H1 (cell line): ENCODE measurements around the gene EWSR1. TPM values are rescaled to one million over a fixed set of nuclear protein-coding genes. Genes with fewer than 3 reads are reported as not detected.

Experiments used
- CTCF ChIA-PET: fragments of 300-600 bp; sonication (Branson Sonifier 250); formaldehyde crosslinking; loops from one replicate; lab custom pipeline; 2021; ENCODE audit not compliant: partially characterized antibody; lab: Charles Lee
- POLR2A ChIA-PET: fragments of 300-600 bp; sonication (Branson Sonifier 250); formaldehyde crosslinking; loops from one replicate; lab custom pipeline; 2021; ENCODE audit warnings: inconsistent platforms; ENCODE audit not compliant: partially characterized antibody; lab: Charles Lee
- DNase-seq, 2 experiments: peaks; one replicate each; pipeline versions ENCODE4 v3.0.0 to v3.0.0-alpha.2; 2010 to 2022; ENCODE audit warnings: low spot score in 2 of 2, low read depth in 1 of 2, mixed read lengths in 1 of 2
- FAIRE-seq: peaks from 2 replicates; lab custom pipeline; 2011; peaks lifted over from hg19 to GRCh38; lab: Jason Lieb, UNC
- H2AFZ ChIP-seq: 2 replicates; pipeline ENCODE4 v1.8.1; 2012; ENCODE audit warnings: low read length, inconsistent platforms
- H2AK5ac ChIP-seq: 2 replicates; pipeline ENCODE4 v1.6.1; 2013; ENCODE audit warnings: low read depth, low read length
- H2BK120ac ChIP-seq: replicated peaks from 2 replicates; pipeline ENCODE3; 2013; ENCODE audit warnings: low read depth, low read length, inconsistent platforms
- H2BK12ac ChIP-seq: 2 replicates; pipeline ENCODE4 v1.6.1; 2013; ENCODE audit warnings: low read depth, low read length
- H2BK15ac ChIP-seq: 2 replicates; pipeline ENCODE4 v1.6.1; 2013; ENCODE audit warnings: low read length
- H2BK20ac ChIP-seq: 2 replicates; pipeline ENCODE4 v1.6.1; 2013; ENCODE audit warnings: low read length
- H2BK5ac ChIP-seq: 2 replicates; pipeline ENCODE4 v1.6.1; 2013; ENCODE audit warnings: low read depth, low read length
- H3K14ac ChIP-seq: 2 replicates; pipeline ENCODE4 v1.6.1; 2013; ENCODE audit warnings: inconsistent platforms; ENCODE audit not compliant: insufficient read length
- H3K18ac ChIP-seq: 2 replicates; pipeline ENCODE4 v1.6.1; 2013; ENCODE audit warnings: low read length; ENCODE audit errors: extremely low read depth
- H3K23ac ChIP-seq: 2 replicates; pipeline ENCODE4 v1.6.1; 2013; ENCODE audit warnings: inconsistent platforms; ENCODE audit not compliant: insufficient read length
- H3K23me2 ChIP-seq: 2 replicates; pipeline ENCODE4 v1.6.1; 2013; ENCODE audit warnings: low read depth, low read length
- H3K27ac ChIP-seq: 2 replicates; pipeline ENCODE4 v1.6.1; 2011; ENCODE audit warnings: low read depth, low read length, inconsistent platforms
- H3K27me3 ChIP-seq, 4 experiments: replicated peaks in 1 of 4; 1 replicate in 1 of 4; 2 replicates in 3 of 4; pipeline versions ENCODE4 v1.6.1 to v1.8.1; 2011 to 2013; ENCODE audit warnings: low read length in 3 of 4, mild to moderate bottlenecking in 3 of 4, inconsistent platforms in 2 of 4, mixed read lengths in 2 of 4, moderate library complexity in 1 of 4; ENCODE audit not compliant: control insufficient read depth in 3 of 4, insufficient read depth in 3 of 4; ENCODE audit errors: extremely low read depth in 1 of 4
- H3K36me3 ChIP-seq, 4 experiments: 2 replicates each; pipeline versions ENCODE4 v1.6.1 to v1.8.1; 2011 to 2013; ENCODE audit warnings: mild to moderate bottlenecking in 4 of 4, low read length in 3 of 4, moderate library complexity in 2 of 4, control low read depth in 1 of 4, inconsistent platforms in 1 of 4; ENCODE audit not compliant: insufficient read depth in 4 of 4, control insufficient read depth in 2 of 4
- H3K4ac ChIP-seq: replicated peaks from 2 replicates; pipeline ENCODE3; 2013; ENCODE audit warnings: low read length, low read depth, mixed read lengths, inconsistent platforms; ENCODE audit not compliant: insufficient read length
- H3K4me1 ChIP-seq, 4 experiments: replicated peaks in 1 of 4; 1 replicate in 1 of 4; 2 replicates in 3 of 4; pipeline versions ENCODE4 v1.6.1 to v1.8.1; 2011 to 2013; ENCODE audit warnings: low read length in 3 of 4, inconsistent platforms in 2 of 4, mixed read lengths in 1 of 4; ENCODE audit not compliant: insufficient read depth in 4 of 4, control insufficient read depth in 3 of 4
- H3K4me2 ChIP-seq, 2 experiments: 2 replicates each; pipeline versions ENCODE4 v1.6.1 to v1.8.1; 2011 to 2013; ENCODE audit warnings: low read depth in 2 of 2, low read length in 2 of 2, control low read depth in 1 of 2, inconsistent platforms in 1 of 2, mild to moderate bottlenecking in 1 of 2; ENCODE audit not compliant: insufficient read depth in 1 of 2
- H3K4me3 ChIP-seq, 4 experiments: fragments of 200-600, 300-600 bp in 1 of 4; sonication (generic), shearing (Covaris generic), sonication (Bioruptor Twin) in 1 of 4; 2 replicates each; pipeline versions ENCODE4 v1.5.1 to v1.8.1; 2011 to 2016; ENCODE audit warnings: low read length in 4 of 4, low read depth in 3 of 4, control low read depth in 2 of 4, inconsistent platforms in 2 of 4, mild to moderate bottlenecking in 2 of 4, mixed read lengths in 1 of 4, moderate library complexity in 1 of 4; ENCODE audit not compliant: insufficient read depth in 2 of 4; ENCODE audit errors: extremely low read depth in 1 of 4
- H3K56ac ChIP-seq: replicated peaks from 2 replicates; pipeline ENCODE3; 2013; ENCODE audit warnings: low read depth, mild to moderate bottlenecking, mixed read lengths, low read length, inconsistent platforms; ENCODE audit not compliant: insufficient read length
- H3K79me1 ChIP-seq: 2 replicates; pipeline ENCODE4 v1.6.1; 2013; ENCODE audit warnings: low read depth, low read length, control low read depth
- H3K79me2 ChIP-seq, 2 experiments: 2 replicates each; pipeline versions ENCODE4 v1.6.1 to v1.8.1; 2012 to 2013; ENCODE audit warnings: low read length in 2 of 2, mild to moderate bottlenecking in 2 of 2, inconsistent platforms in 1 of 2; ENCODE audit not compliant: insufficient read depth in 2 of 2, control insufficient read depth in 1 of 2
- H3K9ac ChIP-seq, 4 experiments: replicated peaks in 1 of 4; 1 replicate in 1 of 4; 2 replicates in 3 of 4; pipeline versions ENCODE4 v1.6.1 to v1.8.1; 2011 to 2013; ENCODE audit warnings: low read depth in 3 of 4, low read length in 3 of 4, control low read depth in 2 of 4, mild to moderate bottlenecking in 2 of 4, moderate library complexity in 2 of 4, inconsistent platforms in 1 of 4; ENCODE audit errors: extremely low read depth in 1 of 4
- H3K9me3 ChIP-seq, 2 experiments: 2 replicates each; pipeline versions ENCODE4 v1.6.1 to v1.8.1; 2012 to 2013; ENCODE audit warnings: mild to moderate bottlenecking in 2 of 2, moderate library complexity in 2 of 2, control low read depth in 1 of 2, inconsistent platforms in 1 of 2, low read depth in 1 of 2, low read length in 1 of 2, mixed read lengths in 1 of 2; ENCODE audit not compliant: insufficient read depth in 2 of 2
- H4K20me1 ChIP-seq, 2 experiments: replicated peaks in 1 of 2; 2 replicates each; pipeline versions ENCODE3 to v1.8.1; 2011 to 2013; ENCODE audit warnings: inconsistent platforms in 2 of 2, low read length in 2 of 2, mild to moderate bottlenecking in 1 of 2; ENCODE audit not compliant: insufficient read depth in 2 of 2, control insufficient read depth in 1 of 2
- H4K5ac ChIP-seq: 2 replicates; pipeline ENCODE4 v1.6.1; 2013; ENCODE audit warnings: low read length, low read depth, mixed read lengths, inconsistent platforms; ENCODE audit not compliant: insufficient read length
- H4K8ac ChIP-seq: 2 replicates; pipeline ENCODE4 v1.8.0; 2013; ENCODE audit warnings: mild to moderate bottlenecking, moderate library complexity, low read length, inconsistent platforms; ENCODE audit not compliant: insufficient read depth; ENCODE audit errors: extremely low read depth
- H4K91ac ChIP-seq: replicated peaks from 2 replicates; pipeline ENCODE3; 2013; ENCODE audit warnings: low read length, mixed read lengths, inconsistent platforms; ENCODE audit not compliant: insufficient read length
- BCL11A ChIP-seq, 2 experiments: IDR thresholded peaks; one replicate each; pipeline ENCODE4 v1.6.1; 2011; ENCODE audit warnings: low read depth in 2 of 2, low read length in 2 of 2, mild to moderate bottlenecking in 2 of 2
- KDM4A ChIP-seq: IDR thresholded peaks from one replicate; pipeline ENCODE4 v1.7.1; 2012; ENCODE audit warnings: low read depth, mild to moderate bottlenecking, moderate library complexity, low read length, inconsistent platforms; ENCODE audit not compliant: severe bottlenecking
- NANOG ChIP-seq: IDR thresholded peaks from 2 replicates; pipeline ENCODE4 v1.6.1; 2011; ENCODE audit warnings: low read length, low read depth, mild to moderate bottlenecking, inconsistent platforms; ENCODE audit not compliant: insufficient read depth, poor library complexity, severe bottlenecking
- POU5F1 ChIP-seq: IDR thresholded peaks from 2 replicates; pipeline ENCODE4 v1.6.1; 2011; ENCODE audit warnings: low read depth, mild to moderate bottlenecking, low read length, moderate library complexity
- SAP30 ChIP-seq: fragments of 300-600 bp; sonication (generic); IDR thresholded peaks from 2 replicates; pipeline ENCODE4 v1.7.1; 2012; ENCODE audit warnings: low read length, moderate library complexity, mild to moderate bottlenecking, inconsistent platforms; ENCODE audit not compliant: insufficient read depth, insufficient replicate concordance
- TAF7 ChIP-seq: optimal IDR thresholded peaks from 2 replicates; pipeline ENCODE3; 2011; ENCODE audit warnings: low read depth, mild to moderate bottlenecking, inconsistent platforms, low read length, moderate library complexity, borderline replicate concordance
- WGBS, 2 experiments: shearing (Covaris generic) in 1 of 2; methylation state at CpG; one replicate each; pipeline versions ENCODE4 v1.1.6 to v1.1.7; 2013 to 2015; ENCODE audit warnings: low lambda C conversion rate in 2 of 2, mixed read lengths in 2 of 2, inconsistent platforms in 1 of 2, low coverage in 1 of 2, missing lambda C conversion rate in 1 of 2; ENCODE audit not compliant: insufficient replicate concordance in 2 of 2, insufficient coverage in 1 of 2, insufficient read length in 1 of 2; ENCODE audit errors: extremely low coverage in 1 of 2, missing lambda C conversion rate in 1 of 2; 5-methylcytosine and 5-hydroxymethylcytosine counted together
- polyA plus RNA-seq, 7 experiments: library from polyadenylated mRNA; depleted of rRNA in 3 of 7; stranded (reverse) in 5 of 7; unstranded in 2 of 7; fragments of >200 nt in 5 of 7; fragments of 200-250 nt in 2 of 7; gene quantifications; 1 replicate in 5 of 7; 2 replicates in 1 of 7; 4 replicates in 1 of 7; pipeline versions ENCODE4 v1.2.1 to v1.2.3, GENCODE V29; 2011 to 2013; ENCODE audit warnings: missing spikeins in 2 of 7, mixed read lengths in 2 of 7
- total RNA-seq: library from RNA; stranded (reverse); fragmentation: NEBNext Ultra II Directional; extraction: Animal tissue kit (Norgen Biotek cat#: 25700); gene quantifications from 2 replicates; pipeline ENCODE4 v1.2.1, GENCODE V29; 2021

The EWSR1 gene
- total and polyA plus RNA-seq, 2 of the 8 experiments (the other 6 are each of a cell fraction or from before 2014, with no cell fraction given), result 387 to 930 TPM

DNA sequence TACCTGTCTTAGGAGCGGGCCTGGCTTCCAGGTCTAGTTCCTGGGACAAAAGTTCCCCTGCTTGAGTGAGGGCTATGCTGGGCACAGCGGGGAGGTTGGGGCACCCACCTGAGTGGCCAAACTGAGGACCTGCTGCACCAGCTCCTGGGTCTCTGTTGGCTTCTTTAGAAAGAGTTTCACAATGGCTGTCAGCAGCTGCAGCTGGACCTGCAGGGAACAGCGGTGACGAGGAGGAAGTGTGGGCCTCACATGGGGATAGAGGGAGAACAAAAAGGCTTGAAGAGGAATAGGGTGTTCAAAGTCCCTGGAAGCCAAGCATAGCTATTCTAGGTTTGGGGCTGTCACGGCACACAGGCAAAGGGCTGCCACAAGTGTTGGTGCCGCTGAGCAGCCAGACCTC lies 74.1 kb downstream of the EWSR1 start:
- no peak overlapping the region for H3K56ac ChIP-seq
- no peaks in the 10 kb centered on the region for H3K27me3 ChIP-seq
- no peak overlapping the region for H4K8ac ChIP-seq
- H3K27ac ChIP-seq, result no peak overlapping the region
- no peaks in the 10 kb centered on the region for H3K79me1 ChIP-seq
- H3K4me3 ChIP-seq, result no peak overlapping the region
- no peaks in the 10 kb centered on the region for H3K79me2 ChIP-seq
- H4K20me1 ChIP-seq, result peaks cover 1 to 5% of the 10 kb centered on the region in 2 experiments
- no peak overlapping the region for H2BK120ac ChIP-seq
- H3K9ac ChIP-seq, result no peak overlapping the region
- WGBS, 2 experiments, result 93% methylated on average over 6 of the region's 6 CpGs; no CpG with 5 or more reads in 1 of the 2 experiments
- no peak overlapping the region for H3K18ac ChIP-seq
- H2AFZ ChIP-seq, result no peak overlapping the region
- H3K4ac ChIP-seq, result no peak overlapping the region
- FAIRE-seq, result no peak
- H4K91ac ChIP-seq, result no peak overlapping the region
- H3K23me2 ChIP-seq, result no peaks in the 10 kb centered on the region
- H2BK5ac ChIP-seq, result no peak overlapping the region
- ChIA-PET POLR2A (interaction anchor here (0.9 to 1.2 kb wide), 2 partner anchors 12 to 28 kb away, joined by 3 read pairs; no protein-coding TSS in a partner anchor), CTCF (interaction anchor here (0.6 to 1.7 kb wide), 6 partner anchors 9 to 404 kb away, joined by 3 to 6 read pairs (median 3); no protein-coding TSS in a partner anchor)
- no peak overlapping the region for H2BK15ac ChIP-seq
- no peak overlapping the region for H2BK20ac ChIP-seq
- DNase-seq, result no peak
- H2BK12ac ChIP-seq, result no peak overlapping the region
- no peaks in the 10 kb centered on the region for H3K9me3 ChIP-seq
- no peaks in the 10 kb centered on the region for H3K4me1 ChIP-seq
- H2AK5ac ChIP-seq, result no peak overlapping the region
- H3K23ac ChIP-seq, result no peak overlapping the region
- H3K36me3 ChIP-seq, result peaks cover 4 to 40% (median 22%) of the 10 kb centered on the region in 4 experiments; a peak in 7 of 8 replicates
- no peak overlapping the region for H3K14ac ChIP-seq
- H4K5ac ChIP-seq, result no peak overlapping the region
- no peak overlapping the region for H3K4me2 ChIP-seq
- TF ChIP-seq BCL11A (IDR thresholded peaks at IDR 0.05; ENCODE audit: low read depth in 2 of 2, low read length in 2 of 2), result no peak
- no peak for TF ChIP-seq NANOG
- no peak for TF ChIP-seq KDM4A
- TF ChIP-seq POU5F1, result no peak
- no peak for TF ChIP-seq SAP30
- no peak for TF ChIP-seq TAF7
